ENCODE measurements around the gene PRODH2. TPM values are rescaled to one million over a fixed set of nuclear protein-coding genes. Genes with fewer than 3 reads are reported as not detected.
"Not testable (repeated sequence)": the region's sequence is repeated elsewhere in the genome, so short reads cannot be mapped to it uniquely, and the experiment has no call there.

Gene PRODH2
- polyA plus RNA-seq, 4 donors, result 24.2 to 60.6 (median 39.9) TPM

DNA sequence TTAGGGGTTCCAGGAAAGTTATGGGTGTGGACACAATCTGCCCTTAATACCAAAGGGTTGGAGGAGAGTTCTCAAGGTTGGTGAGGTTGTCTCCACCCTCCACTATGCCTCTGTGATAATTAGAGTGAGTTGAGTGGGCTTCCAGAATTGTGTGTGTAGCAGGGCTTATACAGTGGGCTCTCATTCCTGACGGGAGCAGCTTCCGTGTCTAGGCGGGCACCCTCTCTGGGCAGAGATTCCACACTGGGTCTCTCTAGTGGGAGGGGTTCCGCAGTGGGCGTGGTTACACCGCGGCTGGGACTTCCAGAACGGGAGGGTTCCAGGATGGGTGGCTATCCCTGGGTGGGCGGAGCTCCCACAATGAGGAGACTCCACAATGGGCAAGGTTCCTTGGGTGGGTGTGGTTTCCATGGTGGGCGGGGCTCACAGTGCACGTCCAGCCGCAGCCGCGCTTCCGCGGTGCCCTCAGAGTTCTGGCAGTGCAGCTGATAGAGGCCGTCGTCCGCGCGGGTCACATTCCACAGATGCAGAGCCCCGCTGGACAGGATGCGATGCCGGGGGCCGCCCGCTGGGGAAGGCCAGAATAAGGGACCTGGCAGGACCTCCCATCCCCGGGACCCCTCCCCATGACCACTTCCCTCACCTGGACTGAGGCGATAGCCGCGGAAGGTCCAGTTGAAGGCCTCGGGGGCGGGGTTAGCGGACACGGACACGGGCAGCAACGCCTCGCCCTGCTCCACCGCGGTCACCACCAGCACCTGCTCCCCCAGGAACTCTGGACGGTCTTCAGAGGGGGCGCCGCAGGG lies 31.2 kb upstream of the PRODH2 start:
- no peak for DNase-seq (ENCODE audit: low read depth in 4 of 4, low spot score in 2 of 4)

DNA sequence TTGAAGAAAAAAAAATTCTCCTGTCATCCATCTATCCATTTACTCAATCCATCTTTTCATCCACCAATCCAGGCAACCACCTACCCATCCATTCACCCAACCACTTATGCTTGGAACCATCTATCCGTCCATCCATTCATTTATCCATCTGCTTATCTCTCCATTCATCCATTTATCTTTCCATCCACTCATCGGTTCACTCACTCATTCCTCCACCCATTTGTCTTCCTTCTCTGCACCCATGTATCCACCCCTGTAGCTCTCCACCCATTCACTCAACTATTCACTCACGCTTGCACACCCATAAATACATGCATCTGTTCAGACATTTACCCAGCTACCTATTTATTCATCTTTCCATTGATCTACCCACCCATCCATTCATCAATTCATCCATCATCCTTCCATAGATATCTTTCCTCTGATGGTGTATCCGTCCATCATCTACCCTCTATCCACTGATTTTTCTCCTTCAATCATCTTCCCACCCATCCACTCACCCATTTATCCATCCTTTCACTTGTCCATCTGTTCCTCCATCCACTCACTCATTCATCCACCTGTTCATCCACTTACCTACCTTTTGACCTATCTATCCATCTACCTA lies 30.1 kb upstream of the PRODH2 start:
- no peak for DNase-seq (ENCODE audit: low read depth in 4 of 4, low spot score in 2 of 4)

DNA sequence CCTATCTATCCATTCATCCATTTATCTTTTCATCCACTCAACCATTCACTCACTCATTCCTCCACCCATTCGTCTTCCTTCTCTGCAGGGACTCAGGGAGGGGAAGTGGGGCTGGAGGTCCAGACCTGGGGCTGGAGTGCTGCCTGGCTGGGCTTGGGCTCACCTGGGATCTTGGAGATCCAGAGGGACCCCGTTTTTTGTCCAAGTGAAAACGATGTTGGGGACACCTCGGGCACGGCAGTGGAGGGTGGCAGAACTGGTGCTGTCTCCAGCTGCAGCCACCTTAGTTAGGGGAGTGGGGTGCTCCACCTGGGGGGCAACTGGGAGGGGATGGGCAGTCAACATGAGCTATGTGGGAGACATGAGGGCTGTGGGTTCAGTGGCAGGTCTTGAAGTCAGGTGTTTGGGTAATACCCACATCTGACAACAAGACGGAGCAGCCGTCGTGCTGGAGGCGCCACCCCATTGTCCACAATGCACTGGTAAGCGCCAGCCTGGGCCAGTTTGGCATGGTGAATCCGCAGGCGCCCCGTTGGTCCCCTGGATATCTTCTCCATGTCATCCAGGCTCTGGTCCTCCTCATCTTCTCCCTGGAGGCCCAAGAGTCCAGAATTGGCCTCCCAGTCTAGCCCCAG lies 29.4 kb upstream of the PRODH2 start:
- no peak for DNase-seq (ENCODE audit: low read depth in 4 of 4, low spot score in 2 of 4)

- DNase-seq (ENCODE audit: low read depth in 4 of 4, low spot score in 2 of 4), result not testable (repeated sequence)
Observed at GRCh38 chr19:35836096-35836495, 23.5 kb upstream of the PRODH2 start.

- DNase-seq (ENCODE audit: low read depth in 4 of 4, low spot score in 2 of 4), result no peak
Observed at GRCh38 chr19:35833972-35834371, 21.3 kb upstream of the PRODH2 start.

DNA sequence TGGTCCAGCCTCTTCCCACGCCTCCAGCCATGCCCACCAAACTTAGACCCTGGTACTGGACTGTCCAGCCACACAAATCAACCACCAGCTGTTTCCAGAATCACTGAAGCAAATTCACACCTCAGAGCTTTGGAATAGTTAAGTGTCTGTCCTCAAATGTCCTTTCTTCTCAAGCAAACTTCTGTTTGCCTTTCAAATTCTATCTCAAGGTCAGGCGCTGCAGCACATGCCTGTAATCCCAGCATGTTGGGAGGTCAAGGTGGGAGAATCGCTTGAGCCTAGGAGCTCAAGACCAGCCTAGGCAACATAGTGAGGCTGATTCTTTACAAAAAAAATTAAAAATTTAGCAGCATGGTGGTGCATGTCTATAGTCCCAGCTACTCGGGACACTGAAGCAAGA lies 19.4 kb upstream of the PRODH2 start:
- DNase-seq (ENCODE audit: low read depth in 4 of 4, low spot score in 2 of 4), result no peak

DNA sequence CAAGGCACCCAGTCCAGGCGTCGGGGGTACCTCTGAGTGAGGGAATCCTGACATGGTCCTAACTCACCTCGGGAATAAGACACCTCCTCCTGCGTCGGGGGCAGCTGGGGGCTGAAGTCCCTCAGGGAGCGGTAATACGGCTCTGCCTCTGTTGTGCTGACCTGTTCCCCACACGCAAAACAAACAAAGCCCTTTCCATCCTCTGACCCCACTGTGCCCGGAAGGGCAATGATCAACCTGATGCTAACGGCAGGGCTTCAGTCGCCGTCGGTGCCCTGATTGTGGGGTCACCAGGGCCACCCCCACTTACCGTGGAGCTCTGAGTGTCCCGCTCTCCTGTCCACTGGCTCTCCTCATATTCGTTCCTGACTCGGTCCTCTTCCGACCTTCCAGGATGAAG lies 18.3 kb upstream of the PRODH2 start:
- DNase-seq (ENCODE audit: low read depth in 4 of 4, low spot score in 2 of 4), result no peak

DNA sequence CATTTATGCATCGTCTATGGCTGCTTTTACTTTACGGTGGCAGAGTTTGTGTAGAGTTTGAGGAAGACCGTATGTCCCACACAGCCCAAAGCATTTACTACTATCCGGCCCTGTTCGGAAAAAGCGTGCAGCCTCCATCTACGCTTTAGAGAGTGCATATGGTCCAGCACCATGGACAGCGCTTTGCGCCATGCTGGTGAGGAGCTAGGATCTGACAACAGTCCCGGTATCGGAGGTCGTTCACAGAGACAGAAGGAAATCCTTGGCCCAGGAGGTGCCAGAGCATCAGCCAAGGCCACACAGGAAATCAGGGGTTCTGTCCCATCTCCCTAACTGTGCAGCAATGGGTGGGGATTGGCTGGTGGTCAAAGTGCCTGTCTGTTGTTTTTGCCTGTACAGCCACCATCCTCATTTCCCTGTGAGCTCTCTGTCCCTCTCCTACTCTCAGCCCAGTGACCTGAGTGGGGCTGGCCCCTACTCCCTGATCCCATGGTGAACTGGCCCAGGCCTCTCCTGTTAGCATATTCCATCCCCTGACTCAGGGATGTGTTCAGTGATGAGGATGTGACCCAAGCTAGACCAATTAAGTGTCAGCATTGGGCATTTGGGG lies 16.2 kb upstream of the PRODH2 start:
- peak; percentile 56 to 89 (median 72) for DNase-seq (ENCODE audit: low read depth in 4 of 4, low spot score in 2 of 4)

DNA sequence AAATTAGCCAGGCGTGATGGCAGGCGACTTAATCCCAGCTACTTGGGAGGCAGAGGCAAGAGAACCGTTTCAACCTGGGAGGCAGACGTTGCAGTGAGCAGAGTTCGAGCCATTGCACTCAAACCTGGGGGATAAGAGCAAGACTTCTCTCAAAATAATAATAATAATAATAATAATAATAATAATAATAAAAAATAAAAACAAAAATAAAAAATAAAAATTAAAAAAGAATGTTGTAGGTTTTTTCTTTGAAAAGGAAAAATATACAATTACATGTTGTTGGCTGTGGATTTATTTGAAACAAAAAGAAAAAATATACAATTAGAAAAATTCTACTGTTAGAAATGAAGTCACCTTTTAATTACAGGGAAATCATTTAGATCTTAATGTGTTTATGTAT lies 11.5 kb upstream of the PRODH2 start:
- no peak for DNase-seq (ENCODE audit: low read depth in 4 of 4, low spot score in 2 of 4)

GRCh38 chr19:35822579-35822978 lies 9.9 kb upstream of the PRODH2 start:
- DNase-seq (ENCODE audit: low read depth in 4 of 4, low spot score in 2 of 4), result no peak

DNA sequence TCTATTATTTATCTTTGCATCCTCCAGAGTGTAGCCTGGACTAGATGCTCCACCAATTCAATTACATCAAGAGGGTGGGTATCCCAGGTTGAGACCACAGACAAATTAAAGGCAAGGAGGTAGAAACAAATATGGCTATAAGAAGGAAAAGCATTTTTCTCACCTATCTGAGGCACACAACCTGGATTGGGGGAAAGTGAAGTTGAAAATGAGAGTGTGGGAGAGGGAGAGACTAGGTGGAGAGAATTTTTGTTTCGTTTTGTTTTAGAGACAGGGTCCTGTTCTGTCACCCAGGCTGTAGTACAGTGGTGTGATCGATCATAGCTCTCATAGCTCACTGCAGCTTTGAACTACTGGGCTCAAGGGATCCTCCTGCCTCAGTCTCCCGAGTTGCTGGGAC lies 5.8 kb upstream of the PRODH2 start:
- no peak for DNase-seq (ENCODE audit: low read depth in 4 of 4, low spot score in 2 of 4)

- DNase-seq (ENCODE audit: low read depth in 4 of 4, low spot score in 2 of 4), result no peak
Observed at GRCh38 chr19:35816846-35817245, 4.2 kb upstream of the PRODH2 start.

DNA sequence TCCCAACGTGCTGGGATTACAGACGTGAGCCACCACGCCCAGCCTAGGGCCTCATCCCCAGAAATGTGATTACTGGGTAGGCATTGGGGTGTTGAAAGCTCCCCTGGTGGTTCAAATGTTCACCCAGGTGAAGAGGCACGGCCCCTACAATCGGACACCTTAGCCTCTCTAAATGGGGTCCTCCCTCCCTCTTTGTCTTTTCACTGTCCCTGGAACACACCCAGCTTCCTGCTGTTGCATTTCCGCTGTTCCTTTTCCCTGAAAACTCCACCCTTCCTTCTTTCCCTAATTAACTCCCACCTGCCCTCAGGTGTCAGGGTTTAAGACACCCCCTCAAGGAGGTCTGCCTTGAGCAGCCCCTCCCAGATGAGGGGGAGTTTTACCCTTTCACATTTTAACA lies 3.6 kb upstream of the PRODH2 start:
- no peak for DNase-seq (ENCODE audit: low read depth in 4 of 4, low spot score in 2 of 4)

- DNase-seq (ENCODE audit: low read depth in 4 of 4, low spot score in 2 of 4), result no peak
Observed at GRCh38 chr19:35813043-35813890, 622 bp upstream of the PRODH2 start.

- no peak for DNase-seq (ENCODE audit: low read depth in 4 of 4, low spot score in 2 of 4)
Observed at GRCh38 chr19:35811317-35812219, 1.1 kb downstream of the PRODH2 start.

GRCh38 chr19:35807633-35808032 lies 5.0 kb downstream of the PRODH2 start:
- DNase-seq (ENCODE audit: low read depth in 4 of 4, low spot score in 2 of 4), result no peak

DNA sequence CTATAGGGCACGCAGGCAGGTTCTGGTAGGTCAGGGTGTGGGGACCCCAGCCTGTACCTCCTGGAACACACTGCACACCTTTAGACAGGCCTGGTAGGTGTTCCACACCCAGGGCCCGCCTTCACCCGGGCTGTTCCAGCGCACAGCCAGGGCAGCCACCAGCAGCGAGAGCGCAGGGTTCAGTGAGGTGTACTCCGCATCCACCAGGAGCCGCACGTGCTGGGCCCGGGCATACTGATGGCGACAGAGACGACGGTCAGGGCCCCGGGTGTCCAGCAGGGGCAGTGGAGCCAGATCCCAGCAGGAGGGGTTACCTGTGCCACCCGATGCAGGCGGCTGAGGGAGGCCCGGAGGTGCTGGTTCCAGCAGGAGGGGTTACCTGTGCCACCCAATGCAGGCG lies 6.0 kb downstream of the PRODH2 start:
- no peak for DNase-seq (ENCODE audit: low read depth in 4 of 4, low spot score in 2 of 4)

DNA sequence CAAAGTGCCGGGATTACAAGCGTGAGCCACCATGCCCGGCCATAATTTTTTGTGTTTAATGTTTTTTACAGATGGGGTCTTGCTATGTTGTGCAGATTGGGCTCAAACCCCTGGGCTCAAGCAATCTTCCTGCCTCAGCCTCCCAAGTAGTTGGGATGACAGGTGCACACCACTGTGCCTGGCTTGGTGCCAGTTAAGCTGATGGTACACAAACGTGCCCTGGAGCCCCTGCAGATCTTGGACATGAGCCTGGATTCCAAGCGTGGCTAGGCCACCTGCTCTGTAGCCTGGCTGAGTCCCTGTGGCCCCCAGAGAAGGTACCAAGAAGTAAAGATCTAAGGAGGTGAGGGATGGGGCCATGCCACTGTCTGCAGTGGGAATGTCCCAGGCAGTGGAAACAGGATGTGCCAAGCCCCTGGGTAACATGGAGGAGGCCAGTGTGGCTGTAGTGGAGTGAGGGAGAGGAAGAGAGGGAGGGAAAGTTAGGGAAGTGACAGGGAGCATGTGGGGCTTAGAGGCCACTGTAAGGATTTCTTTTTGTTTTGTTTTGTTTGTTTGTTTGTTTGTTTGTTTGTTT lies 7.0 kb downstream of the PRODH2 start:
- DNase-seq (ENCODE audit: low read depth in 4 of 4, low spot score in 2 of 4), result no peak

GRCh38 chr19:35801828-35802227 lies 10.8 kb downstream of the PRODH2 start:
- no peak for DNase-seq (ENCODE audit: low read depth in 4 of 4, low spot score in 2 of 4)
